Omental fat pad (tissue), 4 donors: ENCODE data around the gene OVCH1. TPM values are rescaled to one million over a fixed set of nuclear protein-coding genes. Genes with fewer than 3 reads are reported as not detected.

ENCODE experiments used
- ATAC-seq: fragments of 150-250 bp; one replicate; pipeline ENCODE4 v1.9.1; 2016; ENCODE audit warnings: mild to moderate bottlenecking, moderate library complexity; ENCODE audit not compliant: low FRiP score
- DNase-seq: peaks from one replicate; pipeline ENCODE4 v3.0.0-alpha.2; 2019; ENCODE audit warnings: low spot score
- CTCF ChIP-seq, 3 donors: fragments of 450-650 bp; IDR thresholded peaks; one replicate each; pipeline ENCODE4 v1.5.1; 2016 to 2017; ENCODE audit warnings: antibody characterized with exemption in 3 of 3, mild to moderate bottlenecking in 3 of 3, moderate library complexity in 2 of 3
- total RNA-seq, 4 donors: library from RNA; depleted of rRNA; stranded (reverse); fragments of >200 nt; gene quantifications; one replicate each; pipeline ENCODE4 v1.1.0, GENCODE V29; 2016

The OVCH1 gene
- total RNA-seq, 4 donors from 2014 or later = 0.19 to 0.79 (median 0.37) TPM

GRCh38 chr12:29380536-29381523, 116.7 kb downstream of the OVCH1 start, which contains the start of gene ERGIC2:
Gene ERGIC2, minus strand, starts transcription at chr12:29381172. Its CDS starts 9,539 bp downstream, at chr12:29371633.
- DNase-seq = peak; percentile 84
- peak; percentile 94 for ATAC-seq
- no peak for TF ChIP-seq CTCF (IDR thresholded peaks at IDR 0.05)

Other genes with a start within 250 kb of the OVCH1 start
- gene ERGIC2, start 116.5 kb downstream of the OVCH1 start, total RNA-seq = 10 to 100 TPM; 28.2 to 69.7 (median 40.4) TPM